Breast epithelium (tissue), 3 donors: ENCODE results near the gene MYL7.

Experiments used
- CTCF ChIP-seq, 3 donors: fragments of 450-650 bp; IDR thresholded peaks; one replicate each; pipeline ENCODE4 v1.5.1; 2016 to 2017; ENCODE audit warnings: antibody characterized with exemption in 3 of 3, mild to moderate bottlenecking in 3 of 3, moderate library complexity in 3 of 3
- POLR2AphosphoS5 ChIP-seq, 3 donors: sonication (generic); formaldehyde crosslinking; IDR thresholded peaks; one replicate each; pipeline ENCODE4 v1.6.1; 2017; ENCODE audit warnings: antibody characterized with exemption in 3 of 3

- TF ChIP-seq CTCF (IDR thresholded peaks at IDR 0.05) (no peak), POLR2AphosphoS5 (IDR thresholded peaks at IDR 0.05) (no peak)
Measured at GRCh38 chr7:44109991-44110390, 31.1 kb downstream of the MYL7 start.
